Activated naive CD4-positive, alpha-beta T cell treated with anti-CD3 and anti-CD28 coated beads, Interleukin-2, amount 10 ng/mL, durations not matched to agents 7 days and 5 days (primary cell): ENCODE measurements around the gene GAS7.
"Not testable (repeated sequence)": the region's sequence is repeated elsewhere in the genome, so short reads cannot be mapped to it uniquely, and the experiment has no call there.

Experiments
- CTCF ChIA-PET: fragments of 350-600 bp; sonication (Branson Sonifier 250); formaldehyde crosslinking; loops from one replicate; lab custom pipeline; 2021; ENCODE audit warnings: antibody characterized with exemption; lab: Charles Lee
- DNase-seq: peaks from one replicate; pipeline ENCODE4 v3.0.0-alpha.2; 2020
- H3K27ac Mint-ChIP-seq: one replicate; pipeline ENCODE4 v1.8.0; 2021; ENCODE audit warnings: mild to moderate bottlenecking, moderate library complexity, mixed read lengths
- H3K27me3 Mint-ChIP-seq: one replicate; pipeline ENCODE4 v1.8.0; 2021; ENCODE audit warnings: mild to moderate bottlenecking, mixed read lengths
- H3K36me3 Mint-ChIP-seq: one replicate; pipeline ENCODE4 v1.8.0; 2021; ENCODE audit warnings: mixed read lengths
- H3K4me1 Mint-ChIP-seq: one replicate; pipeline ENCODE4 v1.8.0; 2021; ENCODE audit warnings: mixed read lengths
- H3K4me3 Mint-ChIP-seq: one replicate; pipeline ENCODE4 v1.8.0; 2021; ENCODE audit warnings: mild to moderate bottlenecking, moderate library complexity, mixed read lengths
- H3K9me3 Mint-ChIP-seq: one replicate; pipeline ENCODE4 v1.8.0; 2021; ENCODE audit warnings: mixed read lengths

GAS7 gene

DNA sequence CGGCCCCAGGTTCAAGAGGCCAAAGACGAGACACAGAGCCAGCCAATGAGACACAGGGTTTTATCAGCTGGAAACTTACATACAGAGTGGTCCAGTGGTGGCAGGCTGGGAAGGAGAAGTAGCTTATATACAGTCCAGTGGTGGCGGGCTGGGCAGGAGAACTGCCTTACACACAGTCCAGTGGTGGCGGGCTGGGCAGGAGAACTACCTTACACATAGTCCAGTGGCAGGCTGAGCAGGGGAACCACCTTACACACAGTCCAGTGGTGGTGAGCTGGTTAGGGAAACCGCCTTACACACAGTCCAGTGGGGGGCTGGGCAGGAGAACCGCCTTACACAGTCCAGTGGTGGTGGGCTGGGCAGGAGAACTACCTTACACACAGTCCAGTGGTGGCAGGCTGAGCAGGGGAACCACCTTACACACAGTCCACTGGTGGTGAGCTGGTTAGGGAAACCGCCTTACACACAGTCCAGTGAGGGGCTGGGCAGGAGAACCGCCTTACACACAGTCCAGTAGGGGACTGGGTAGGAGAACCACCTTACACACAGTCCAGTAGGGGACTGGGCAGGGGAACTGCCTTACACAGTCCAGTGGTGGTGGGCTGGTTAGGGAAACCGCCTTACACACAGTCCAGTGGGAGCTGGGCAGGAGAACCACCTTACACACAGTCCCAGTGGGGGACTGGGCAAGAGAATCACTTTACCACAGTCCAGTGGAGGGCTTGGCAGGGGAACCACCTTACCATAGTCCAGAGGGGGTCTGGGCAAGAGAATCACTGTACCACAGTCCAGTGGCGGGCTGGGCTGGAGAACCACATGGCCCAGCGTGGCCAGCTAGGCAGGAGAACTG is 90.9 kb downstream of the GAS7 start:
- CTCF ChIA-PET, result no interaction called here
- no peaks in the 10 kb centered on the region for H3K36me3 Mint-ChIP-seq
- H3K27ac Mint-ChIP-seq, result no peak overlapping the region
- H3K27me3 Mint-ChIP-seq, result peaks cover 19% of the 10 kb centered on the region
- no peak for DNase-seq
- H3K4me1 Mint-ChIP-seq, result no peaks in the 10 kb centered on the region
- H3K4me3 Mint-ChIP-seq, result no peak overlapping the region
- peaks cover 8% of the 10 kb centered on the region for H3K9me3 Mint-ChIP-seq

DNA sequence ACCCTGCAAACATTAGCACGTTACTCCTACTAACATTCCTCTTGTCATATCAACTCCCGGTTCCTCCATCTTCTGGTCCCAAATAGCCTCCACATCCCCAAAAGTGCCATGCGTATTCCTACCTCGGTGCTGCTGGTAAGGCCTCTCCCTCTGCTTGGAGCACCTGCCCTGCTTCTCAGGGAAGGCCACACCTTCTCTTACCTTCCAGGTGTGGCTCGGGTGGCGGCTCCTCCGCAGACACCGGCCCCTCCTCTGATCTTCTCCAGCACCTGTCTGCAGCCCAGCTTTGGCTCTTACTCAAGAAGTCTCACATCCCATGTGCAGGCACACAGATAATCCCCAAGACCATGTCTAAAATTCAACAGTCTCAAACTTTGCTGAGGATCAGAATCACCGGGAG is 92.3 kb downstream of the GAS7 start:
- no peaks in the 10 kb centered on the region for H3K36me3 Mint-ChIP-seq
- peaks cover 8% of the 10 kb centered on the region for H3K9me3 Mint-ChIP-seq
- no peak overlapping the region for H3K27ac Mint-ChIP-seq
- no peaks in the 10 kb centered on the region for H3K4me1 Mint-ChIP-seq
- DNase-seq, result no peak
- H3K27me3 Mint-ChIP-seq, result peaks cover 13% of the 10 kb centered on the region
- CTCF ChIA-PET, result no interaction called here
- no peak overlapping the region for H3K4me3 Mint-ChIP-seq

DNA sequence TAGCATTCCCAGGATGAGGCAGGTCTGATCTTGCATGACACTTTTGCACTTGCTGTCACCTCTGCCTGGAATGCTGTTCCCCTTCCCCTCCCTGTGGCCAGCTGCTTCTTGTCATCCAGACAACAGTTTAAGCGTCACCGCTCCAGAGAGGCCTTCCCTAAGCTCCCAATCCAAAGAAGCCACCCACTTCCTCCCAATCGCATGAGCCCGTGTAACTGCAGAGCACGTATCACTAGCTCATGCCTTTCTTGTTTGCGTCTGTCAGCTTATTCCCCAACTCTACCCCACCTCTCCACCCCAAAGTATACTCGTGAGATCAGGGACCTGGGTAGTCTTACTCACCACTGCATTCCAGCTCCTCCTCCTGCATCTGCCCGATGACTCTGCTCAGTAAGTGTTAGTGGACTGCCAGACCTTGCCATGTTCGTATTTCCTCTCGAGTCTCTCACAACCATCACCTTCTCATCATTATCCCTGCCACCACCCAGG is 92.8 kb downstream of the GAS7 start:
- Mint-ChIP-seq H3K9me3 (peaks cover 8% of the 10 kb centered on the region), H3K27ac (no peak overlapping the region), H3K27me3 (peaks cover 13% of the 10 kb centered on the region)

DNA sequence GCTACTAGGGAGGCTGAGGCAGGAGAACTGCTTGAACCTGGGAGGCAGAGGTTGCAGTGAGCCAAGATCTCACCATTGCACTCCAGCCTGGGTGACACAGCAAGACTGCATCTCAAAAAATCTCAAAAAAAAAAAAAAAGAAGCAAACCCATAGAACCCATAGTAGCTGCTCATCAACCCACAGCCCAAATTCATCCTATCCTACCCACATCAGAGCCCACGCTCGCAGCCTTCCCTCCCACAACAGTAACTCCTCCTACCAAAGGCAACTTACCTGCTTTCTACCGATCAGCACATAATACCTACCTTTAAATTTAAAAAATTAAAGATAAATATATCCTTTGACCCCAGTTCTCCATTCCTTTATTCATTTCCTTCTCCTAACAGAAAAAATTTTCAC is 94.7 kb downstream of the GAS7 start:
- Mint-ChIP-seq H3K9me3 (peaks cover 6% of the 10 kb centered on the region), H3K4me1 (no peaks in the 10 kb centered on the region), H3K27me3 (peaks cover 13% of the 10 kb centered on the region), H3K4me3 (no peak overlapping the region), H3K27ac (no peak overlapping the region), H3K36me3 (no peaks in the 10 kb centered on the region)
- no peak for DNase-seq
- CTCF ChIA-PET, result no interaction called here

More for the DNA sequence above, 92.8 kb downstream of the GAS7 start:
- Mint-ChIP-seq H3K36me3 (no peaks in the 10 kb centered on the region), H3K4me3 (no peak overlapping the region), H3K4me1 (no peaks in the 10 kb centered on the region)
- DNase-seq, result no peak
- CTCF ChIA-PET, result no interaction called here

DNA sequence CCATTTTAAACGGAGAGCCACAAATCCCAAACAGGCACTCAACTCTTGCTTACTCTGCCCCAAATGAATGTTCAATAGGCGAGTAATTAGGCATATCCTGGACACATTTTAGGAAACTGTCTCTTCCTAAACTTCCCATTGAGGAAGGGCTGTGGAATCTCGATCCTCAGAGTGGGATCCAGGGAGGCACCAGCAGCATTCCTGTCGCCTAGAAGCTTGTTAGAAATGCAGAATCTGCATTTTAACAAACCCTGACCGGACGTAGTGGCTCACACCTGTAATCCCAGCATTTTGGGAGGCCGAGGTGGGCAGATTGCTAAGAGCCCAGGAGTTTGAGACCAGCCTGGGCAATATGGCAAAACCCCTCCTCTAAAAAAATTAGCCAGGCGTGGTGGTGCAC is 95.6 kb downstream of the GAS7 start:
- Mint-ChIP-seq H3K27me3 (peaks cover 13% of the 10 kb centered on the region), H3K36me3 (no peaks in the 10 kb centered on the region), H3K4me3 (no peak overlapping the region), H3K4me1 (no peaks in the 10 kb centered on the region), H3K9me3 (peaks cover 6% of the 10 kb centered on the region), H3K27ac (no peak overlapping the region)
- no peak for DNase-seq
- CTCF ChIA-PET, result no interaction called here

DNA sequence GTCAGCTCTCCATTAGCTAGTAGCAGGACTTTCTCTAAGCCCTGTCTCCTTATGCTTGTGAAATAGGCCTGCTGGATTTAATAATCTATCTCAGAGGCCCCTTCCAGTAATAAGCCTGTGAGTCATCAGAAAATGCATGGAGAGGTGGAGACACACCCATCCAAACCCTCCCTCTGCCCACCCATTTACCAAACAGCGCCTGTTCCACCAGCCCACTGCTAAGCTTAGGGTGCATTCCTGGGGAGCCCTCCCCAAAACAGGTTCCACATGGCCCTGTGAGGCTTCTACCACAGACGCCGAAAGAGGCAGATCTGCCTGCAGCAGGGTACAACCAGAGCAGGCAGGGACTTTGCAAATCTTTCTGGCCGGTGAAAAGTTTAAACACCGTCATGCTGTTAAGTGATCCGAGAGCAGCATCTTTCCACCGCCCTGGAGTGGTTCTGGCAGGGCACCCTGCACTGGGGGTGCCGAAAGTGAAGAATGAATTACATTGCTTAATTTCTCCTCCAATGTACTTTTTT is 99.3 kb downstream of the GAS7 start:
- no peak for DNase-seq
- no peaks in the 10 kb centered on the region for H3K9me3 Mint-ChIP-seq
- CTCF ChIA-PET, result no interaction called here
- H3K36me3 Mint-ChIP-seq, result no peaks in the 10 kb centered on the region
- H3K27me3 Mint-ChIP-seq, result peaks cover 8% of the 10 kb centered on the region
- H3K4me3 Mint-ChIP-seq, result no peak overlapping the region
- H3K4me1 Mint-ChIP-seq, result no peaks in the 10 kb centered on the region
- H3K27ac Mint-ChIP-seq, result no peak overlapping the region

DNA sequence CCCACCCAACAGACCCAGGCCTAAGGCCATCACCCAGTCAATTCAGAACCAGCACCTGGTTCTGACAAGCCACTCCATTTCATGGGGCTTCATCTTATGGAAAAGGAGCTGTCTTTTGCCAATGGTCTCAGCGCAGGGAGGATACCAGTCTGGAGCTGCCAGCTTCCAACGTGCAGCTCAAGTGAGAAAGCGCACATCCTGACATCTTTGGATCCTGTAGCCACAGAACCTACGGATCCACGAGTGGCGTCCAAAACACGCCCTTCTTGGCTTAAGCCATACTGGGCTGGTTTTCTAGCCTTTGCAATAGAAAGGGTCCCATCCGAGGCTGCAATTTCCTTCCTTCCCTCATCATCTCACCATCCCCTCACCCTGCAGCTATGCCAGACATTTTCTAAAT is 101.8 kb downstream of the GAS7 start:
- Mint-ChIP-seq H3K9me3 (peaks cover 2% of the 10 kb centered on the region), H3K27ac (no peak overlapping the region), H3K4me1 (no peaks in the 10 kb centered on the region), H3K36me3 (no peaks in the 10 kb centered on the region), H3K4me3 (no peak overlapping the region), H3K27me3 (peaks cover 9% of the 10 kb centered on the region)
- CTCF ChIA-PET, result no interaction called here
- DNase-seq, result no peak

DNA sequence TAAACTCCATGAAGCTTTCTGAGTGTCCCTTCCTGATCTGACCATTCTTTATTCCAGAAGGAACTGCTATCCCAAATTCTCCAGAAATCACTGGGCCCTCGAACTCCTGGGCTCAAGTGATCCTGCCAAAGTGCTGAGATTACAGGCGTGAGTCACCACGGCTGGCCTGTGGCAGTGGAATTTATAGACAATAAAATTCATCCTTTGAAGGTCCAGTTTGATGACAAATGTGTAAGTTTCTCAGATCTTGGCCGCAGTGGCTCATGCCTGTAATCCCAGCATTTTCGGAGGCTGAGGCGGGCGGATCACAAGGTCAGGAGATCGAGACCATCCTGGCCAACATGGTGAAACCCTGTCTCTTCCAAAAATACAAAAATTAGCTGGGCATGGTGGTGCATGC is 103.1 kb downstream of the GAS7 start:
- CTCF ChIA-PET, H3K27me3 Mint-ChIP-seq, DNase-seq, H3K36me3 Mint-ChIP-seq, H3K9me3 Mint-ChIP-seq, H3K27ac Mint-ChIP-seq, H3K4me1 Mint-ChIP-seq, H3K4me3 Mint-ChIP-seq: not testable (repeated sequence)

DNA sequence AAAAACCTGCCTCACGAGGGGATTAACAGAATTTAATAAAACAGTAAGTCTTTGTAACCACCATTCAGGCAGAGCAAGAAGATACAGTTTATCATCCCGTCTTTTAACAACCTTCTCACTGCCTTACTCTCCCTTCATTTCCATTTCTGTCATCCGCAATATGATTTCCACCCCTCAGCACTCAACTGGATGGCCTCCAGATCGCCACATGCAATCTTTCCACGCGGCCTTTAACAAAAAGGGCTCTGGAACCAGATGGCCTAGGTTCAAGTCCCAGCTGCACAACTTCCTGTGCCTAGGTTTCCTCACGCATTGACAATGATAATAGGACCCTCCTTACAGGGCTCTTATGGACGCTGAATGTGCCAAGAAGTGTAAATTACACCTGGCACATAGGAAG is 103.6 kb downstream of the GAS7 start:
- CTCF ChIA-PET, result no interaction called here
- Mint-ChIP-seq H3K27me3 (peaks cover 9% of the 10 kb centered on the region), H3K4me1 (no peaks in the 10 kb centered on the region), H3K27ac (no peak overlapping the region), H3K36me3 (no peaks in the 10 kb centered on the region), H3K9me3 (peaks cover 2% of the 10 kb centered on the region), H3K4me3 (no peak overlapping the region)
- DNase-seq, result no peak

DNA sequence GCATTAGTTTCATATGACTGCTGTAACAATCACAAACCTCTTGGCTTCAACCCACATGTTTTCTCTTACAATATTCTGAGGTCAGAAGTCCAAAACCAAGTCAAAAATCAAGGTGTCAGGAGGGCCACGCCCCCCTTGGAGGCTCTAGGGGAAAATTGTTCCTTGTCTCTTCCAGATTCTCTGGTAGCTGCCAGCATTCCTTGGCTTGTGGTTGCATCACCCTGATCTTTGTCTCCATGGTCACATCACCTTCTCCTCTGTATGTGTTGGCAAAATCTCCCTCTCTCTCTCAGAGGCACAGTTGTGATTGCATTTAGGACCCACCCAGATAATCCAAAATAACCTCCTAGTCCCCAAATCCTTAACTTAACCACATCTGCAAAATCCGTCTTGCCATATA is 105.8 kb downstream of the GAS7 start:
- H3K4me3 Mint-ChIP-seq, result no peak overlapping the region
- H3K27ac Mint-ChIP-seq, result no peak overlapping the region
- peaks cover 2% of the 10 kb centered on the region for H3K9me3 Mint-ChIP-seq
- CTCF ChIA-PET, result no interaction called here
- DNase-seq, result no peak
- H3K4me1 Mint-ChIP-seq, result no peaks in the 10 kb centered on the region
- H3K27me3 Mint-ChIP-seq, result peaks cover 9% of the 10 kb centered on the region
- H3K36me3 Mint-ChIP-seq, result no peaks in the 10 kb centered on the region

DNA sequence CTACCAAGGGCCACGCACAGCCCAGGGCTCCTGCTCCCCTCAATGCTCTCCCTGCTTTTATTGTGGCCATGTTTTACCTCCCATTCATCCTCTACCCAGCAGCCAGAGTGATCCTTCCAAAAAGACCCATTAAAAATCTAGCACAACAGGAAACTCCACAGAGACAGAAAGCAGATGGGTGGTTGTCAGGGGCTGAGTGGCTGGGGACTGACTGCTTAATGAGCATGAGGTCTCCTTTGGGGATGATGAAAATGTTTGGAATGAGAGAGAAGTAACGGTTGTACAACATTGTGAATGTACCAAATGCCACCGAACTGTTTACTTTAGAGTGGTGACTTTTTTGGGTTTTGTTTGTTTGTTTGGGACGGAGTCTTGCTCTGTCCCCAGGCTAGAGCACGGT is 107.4 kb downstream of the GAS7 start:
- DNase-seq, result no peak
- Mint-ChIP-seq H3K27ac (no peak overlapping the region), H3K4me3 (no peak overlapping the region), H3K36me3 (no peaks in the 10 kb centered on the region), H3K4me1 (no peaks in the 10 kb centered on the region), H3K27me3 (peaks cover 9% of the 10 kb centered on the region), H3K9me3 (peaks cover 2% of the 10 kb centered on the region)
- CTCF ChIA-PET, result no interaction called here

DNA sequence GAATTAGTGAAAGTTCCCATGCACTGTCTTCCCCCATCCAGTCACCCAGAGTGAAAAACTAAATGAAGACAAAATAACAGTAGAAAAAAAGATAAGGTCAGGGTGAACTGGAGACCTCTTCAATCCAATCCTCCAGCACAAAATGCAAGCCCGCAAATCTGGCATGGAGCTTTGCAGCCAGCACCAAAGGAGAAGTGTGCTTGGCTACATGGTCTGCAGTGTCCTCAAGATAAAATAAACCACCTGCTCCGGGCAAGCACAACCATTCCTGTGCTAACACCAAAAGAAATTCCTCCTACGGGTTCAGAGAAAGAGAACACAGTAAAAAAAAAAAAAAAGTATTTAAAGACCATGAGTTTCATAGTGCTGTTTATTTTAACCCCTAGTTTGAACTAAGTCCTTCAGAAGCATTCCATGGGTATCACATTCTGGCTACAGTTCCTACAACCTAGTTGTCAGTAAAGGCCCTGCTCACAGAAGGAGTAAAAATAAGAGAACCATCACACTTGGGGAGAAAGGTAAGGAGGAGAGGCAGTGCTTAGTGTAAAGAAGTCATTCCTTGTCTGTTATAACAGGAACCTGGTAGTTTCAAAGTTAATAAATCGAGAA is 109.1 kb downstream of the GAS7 start:
- H3K27ac Mint-ChIP-seq, result no peak overlapping the region
- H3K36me3 Mint-ChIP-seq, result no peaks in the 10 kb centered on the region
- no peaks in the 10 kb centered on the region for H3K4me1 Mint-ChIP-seq
- H3K27me3 Mint-ChIP-seq, result peaks cover 3% of the 10 kb centered on the region
- H3K4me3 Mint-ChIP-seq, result no peak overlapping the region
- H3K9me3 Mint-ChIP-seq, result peaks cover 2% of the 10 kb centered on the region
- no peak for DNase-seq
- CTCF ChIA-PET, result no interaction called here

DNA sequence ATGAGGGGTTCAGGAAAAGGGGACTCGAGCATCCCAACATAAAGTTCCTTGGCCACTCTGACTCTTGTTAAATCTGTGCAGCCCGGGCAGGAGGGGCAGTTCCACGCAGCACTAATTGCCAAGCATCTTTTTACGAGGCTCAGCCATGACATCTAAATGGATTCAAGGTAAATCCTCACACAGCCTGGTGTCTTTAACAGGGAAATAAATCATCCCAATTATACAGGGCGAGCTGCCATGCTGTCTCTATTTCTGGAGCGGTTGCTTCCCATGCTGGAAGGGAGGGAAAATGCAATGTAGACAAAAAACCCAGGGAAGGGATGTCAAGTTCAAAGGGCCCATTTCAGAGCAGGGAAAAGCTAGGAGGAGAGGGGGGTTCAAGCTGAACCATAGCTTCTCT is 110.0 kb downstream of the GAS7 start:
- Mint-ChIP-seq H3K36me3 (no peaks in the 10 kb centered on the region), H3K4me1 (no peaks in the 10 kb centered on the region), H3K9me3 (peaks cover 2% of the 10 kb centered on the region), H3K27me3 (peaks cover 3% of the 10 kb centered on the region), H3K4me3 (no peak overlapping the region), H3K27ac (no peak overlapping the region)
- no peak for DNase-seq
- CTCF ChIA-PET, result no interaction called here

DNA sequence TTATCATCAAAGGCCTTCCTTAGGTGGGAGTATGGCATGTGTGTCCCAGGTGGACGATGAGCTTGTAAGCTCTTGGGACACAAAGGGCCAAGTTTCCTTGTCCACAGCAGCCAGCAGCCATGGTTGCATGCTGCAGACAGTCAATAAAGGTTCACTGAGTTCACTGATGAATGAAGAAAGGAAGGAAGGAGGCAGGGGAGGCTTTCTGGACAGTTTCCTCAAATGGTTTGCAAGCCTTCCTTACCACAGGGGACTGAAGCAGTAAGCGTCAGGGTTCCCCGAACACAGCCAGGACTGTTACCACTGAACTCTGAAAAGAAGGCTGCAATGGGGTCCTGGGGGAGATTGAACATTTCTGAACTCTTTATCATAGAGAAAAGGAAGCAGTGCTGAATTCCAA is 111.1 kb downstream of the GAS7 start:
- Mint-ChIP-seq H3K4me1 (no peaks in the 10 kb centered on the region), H3K4me3 (no peak overlapping the region), H3K36me3 (no peaks in the 10 kb centered on the region), H3K9me3 (peaks cover 3% of the 10 kb centered on the region), H3K27me3 (peaks cover 3% of the 10 kb centered on the region), H3K27ac (no peak overlapping the region)
- no peak for DNase-seq
- CTCF ChIA-PET, result no interaction called here

DNA sequence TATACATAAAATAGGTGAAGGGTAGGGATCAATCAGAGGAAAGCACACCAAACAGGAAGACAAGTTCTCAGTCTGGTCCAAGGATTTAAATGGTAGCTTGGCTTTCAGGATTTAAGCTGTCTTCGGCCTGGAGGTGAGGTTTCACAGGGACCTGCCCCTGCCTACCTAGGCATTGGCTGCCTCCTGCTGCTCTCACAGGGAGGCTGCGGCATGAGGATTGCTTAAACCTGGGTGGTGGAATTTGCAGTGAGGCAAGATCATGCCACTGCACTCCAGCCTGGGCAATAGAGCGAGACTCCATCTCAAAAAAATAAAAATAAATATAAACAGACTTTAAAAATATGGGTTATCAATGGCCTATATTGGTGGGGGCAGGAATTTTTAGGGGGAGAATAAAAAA is 114.5 kb downstream of the GAS7 start:
- CTCF ChIA-PET, result no interaction called here
- Mint-ChIP-seq H3K36me3 (no peaks in the 10 kb centered on the region), H3K4me3 (no peak overlapping the region), H3K9me3 (peaks cover 10% of the 10 kb centered on the region), H3K27me3 (no peaks in the 10 kb centered on the region), H3K4me1 (peaks cover 4% of the 10 kb centered on the region), H3K27ac (no peak overlapping the region)
- no peak for DNase-seq
